GM12891 (cell line): ENCODE measurements around the gene SIM1.

Experiments used
- POLR2A ChIP-seq: IDR thresholded peaks from 2 replicates; pipeline ENCODE4 v1.6.1; 2011; ENCODE audit warnings: low read depth, low read length, control low read depth
- POLR2AphosphoS5 ChIP-seq: IDR thresholded peaks from 2 replicates; pipeline ENCODE4 v1.6.1; 2011; ENCODE audit warnings: low read depth, low read length, control low read depth
- SPI1 ChIP-seq: IDR thresholded peaks from 2 replicates; pipeline ENCODE4 v1.6.1; 2011; ENCODE audit warnings: low read depth, low read length, control low read depth
- TAF1 ChIP-seq: IDR thresholded peaks from 2 replicates; pipeline ENCODE4 v1.6.1; 2011; ENCODE audit warnings: low read depth, low read length, control low read depth

- TF ChIP-seq POLR2AphosphoS5 = no peak
- no peak for TF ChIP-seq POLR2A
- no peak for TF ChIP-seq SPI1
- no peak for TF ChIP-seq TAF1
These were observed 44.4 kb upstream of the SIM1 start for GRCh38 chr6:100509101-100509500.
